IMR-90 (cell line): ENCODE data around the gene LYSMD3. TPM values are rescaled to one million over a fixed set of nuclear protein-coding genes. Genes with fewer than 3 reads are reported as not detected.

Experiments
- ATAC-seq: fragments of 200-7000 bp; cut with Tn5 transposase; 2 replicates; pipeline ENCODE4 v1.9.1; 2020; ENCODE audit warnings: low read depth, mild to moderate bottlenecking, moderate library complexity
- BruUV-seq: library from RNA; stranded (reverse); fragments of 400-500 nt; replicated peaks from 2 replicates; lab custom pipeline; 2021; lab: Mats Ljungman, UMichigan
- CTCF ChIA-PET: fragments of 300-600 bp; formaldehyde crosslinking; extraction: SDS; loops from one replicate; lab custom pipeline; 2021; ENCODE audit warnings: antibody characterized with exemption; lab: Yijun Ruan, JAX
- POLR2A ChIA-PET: fragments of 300-600 bp; sonication (Branson Sonifier 250); formaldehyde crosslinking; loops from one replicate; lab custom pipeline; 2022; ENCODE audit warnings: antibody characterized with exemption; ENCODE audit not compliant: unreplicated experiment; lab: Charles Lee
- DNase-seq: peaks from one replicate; pipeline ENCODE4 v3.0.0; 2013
- H2AFZ ChIP-seq: replicated peaks from 2 replicates; pipeline ENCODE3; 2013; ENCODE audit warnings: low read length, mild to moderate bottlenecking; ENCODE audit not compliant: poor library complexity
- H2AK5ac ChIP-seq: 2 replicates; pipeline ENCODE4 v1.6.1; 2013; ENCODE audit warnings: low read depth, low read length, inconsistent platforms
- H2AK9ac ChIP-seq: replicated peaks from 2 replicates; pipeline ENCODE3; 2013; ENCODE audit warnings: mild to moderate bottlenecking, low read depth, low read length, moderate library complexity; ENCODE audit not compliant: poor library complexity
- H2BK120ac ChIP-seq: 2 replicates; pipeline ENCODE4 v1.6.1; 2013; ENCODE audit warnings: low read depth, low read length, inconsistent platforms
- H2BK15ac ChIP-seq: 3 replicates; pipeline ENCODE4 v1.6.1; 2013; ENCODE audit warnings: low read depth, low read length, inconsistent platforms
- H2BK20ac ChIP-seq: 2 replicates; pipeline ENCODE4 v1.6.1; 2013; ENCODE audit warnings: low read depth, mild to moderate bottlenecking, inconsistent platforms, low read length, moderate library complexity
- H2BK5ac ChIP-seq: 2 replicates; pipeline ENCODE4 v1.6.1; 2013; ENCODE audit warnings: mild to moderate bottlenecking, low read depth, low read length, inconsistent platforms; ENCODE audit not compliant: poor library complexity, severe bottlenecking
- H3K14ac ChIP-seq: replicated peaks from 2 replicates; pipeline ENCODE4 v1.6.1; 2013; ENCODE audit warnings: low read depth, low read length, inconsistent platforms
- H3K18ac ChIP-seq: 2 replicates; pipeline ENCODE4 v1.6.1; 2013; ENCODE audit warnings: low read depth, low read length, control low read depth
- H3K23ac ChIP-seq: 2 replicates; pipeline ENCODE4 v1.6.1; 2013; ENCODE audit warnings: low read depth, low read length, inconsistent platforms
- H3K27ac ChIP-seq: 2 replicates; pipeline ENCODE4 v1.5.1; 2013; ENCODE audit warnings: mild to moderate bottlenecking, control low read depth, low read length; ENCODE audit not compliant: insufficient read depth
- H3K27me3 ChIP-seq: 2 replicates; pipeline ENCODE4 v1.6.1; 2013; ENCODE audit warnings: low read length; ENCODE audit not compliant: control insufficient read depth, insufficient read depth
- H3K36me3 ChIP-seq: 2 replicates; pipeline ENCODE4 v1.6.1; 2013; ENCODE audit warnings: low read length, mixed read lengths; ENCODE audit not compliant: control insufficient read depth, insufficient read depth
- H3K4ac ChIP-seq: 2 replicates; pipeline ENCODE4 v1.6.1; 2013; ENCODE audit warnings: low read depth, low read length, inconsistent platforms
- H3K4me1 ChIP-seq: 2 replicates; pipeline ENCODE4 v1.6.1; 2013; ENCODE audit warnings: low read length, mixed read lengths; ENCODE audit not compliant: control insufficient read depth, insufficient read depth
- H3K4me2 ChIP-seq: 2 replicates; pipeline ENCODE4 v1.6.1; 2013; ENCODE audit warnings: low read depth, mild to moderate bottlenecking, control low read depth, low read length, moderate library complexity
- H3K4me3 ChIP-seq: 2 replicates; pipeline ENCODE4 v1.5.1; 2013; ENCODE audit warnings: low read depth, mild to moderate bottlenecking, control low read depth, low read length, moderate library complexity; ENCODE audit not compliant: insufficient read depth
- H3K56ac ChIP-seq: 2 replicates; pipeline ENCODE4 v1.6.1; 2013; ENCODE audit warnings: low read length, inconsistent platforms; ENCODE audit not compliant: insufficient read depth; ENCODE audit errors: extremely low read depth
- H3K79me1 ChIP-seq, 2 experiments: 2 replicates each; pipeline ENCODE4 v1.6.1; 2013; ENCODE audit warnings: low read length in 2 of 2, inconsistent platforms in 1 of 2, low read depth in 1 of 2
- H3K9ac ChIP-seq: 2 replicates; pipeline ENCODE4 v1.6.1; 2013; ENCODE audit warnings: low read depth, low read length, control low read depth
- H3K9me1 ChIP-seq: 2 replicates; pipeline ENCODE4 v1.6.1; 2013; ENCODE audit warnings: low read length, inconsistent platforms; ENCODE audit not compliant: insufficient read depth
- H3K9me3 ChIP-seq: 2 replicates; pipeline ENCODE4 v1.6.1; 2013; ENCODE audit warnings: low read length; ENCODE audit not compliant: control insufficient read depth, insufficient read depth
- H4K20me1 ChIP-seq: 2 replicates; pipeline ENCODE4 v1.6.1; 2013; ENCODE audit warnings: low read length, inconsistent platforms; ENCODE audit not compliant: insufficient read depth
- H4K5ac ChIP-seq: 2 replicates; pipeline ENCODE4 v1.6.1; 2013; ENCODE audit warnings: mild to moderate bottlenecking, low read depth, low read length, control low read depth
- H4K8ac ChIP-seq, 2 experiments: 2 replicates each; pipeline ENCODE4 v1.6.1; 2013; ENCODE audit warnings: low read depth in 2 of 2, low read length in 2 of 2, control low read depth in 1 of 2, inconsistent platforms in 1 of 2
- H4K91ac ChIP-seq: 2 replicates; pipeline ENCODE4 v1.6.1; 2013; ENCODE audit warnings: low read depth, low read length, inconsistent platforms; ENCODE audit not compliant: insufficient read depth
- BHLHE40 ChIP-seq: fragments of 150-350 bp; IDR thresholded peaks from 2 replicates; pipeline ENCODE4 v1.6.1; 2016; ENCODE audit warnings: mild to moderate bottlenecking, low read depth, low read length
- CEBPB ChIP-seq: IDR thresholded peaks from 2 replicates; pipeline ENCODE4 v1.6.1; 2012; ENCODE audit warnings: low read depth, low read length, improper control_type of control experiment
- CHD1 ChIP-seq: IDR thresholded peaks from 2 replicates; pipeline ENCODE4 v1.6.1; 2012; ENCODE audit warnings: low read depth, low read length, improper control_type of control experiment
- CTCF ChIP-seq: conservative IDR thresholded peaks from 2 replicates; pipeline ENCODE4 v1.5.1; 2012; ENCODE audit warnings: mild to moderate bottlenecking, low read depth, low read length, improper control_type of control experiment
- ELK1 ChIP-seq: fragments of 150-350 bp; IDR thresholded peaks from 2 replicates; pipeline ENCODE4 v1.6.1; 2016; ENCODE audit warnings: low read depth, mild to moderate bottlenecking, low read length, moderate library complexity, borderline replicate concordance
- FOS ChIP-seq: fragments of 150-350 bp; IDR thresholded peaks from 2 replicates; pipeline ENCODE4 v1.6.1; 2016; ENCODE audit warnings: low read depth, low read length
- MAFK ChIP-seq: IDR thresholded peaks from 2 replicates; pipeline ENCODE4 v1.6.1; 2012; ENCODE audit warnings: low read depth, low read length, improper control_type of control experiment
- MAZ ChIP-seq: IDR thresholded peaks from 2 replicates; pipeline ENCODE4 v1.6.1; 2012; ENCODE audit warnings: low read depth, mild to moderate bottlenecking, low read length, improper control_type of control experiment, moderate library complexity, borderline replicate concordance
- MXI1 ChIP-seq: IDR thresholded peaks from 2 replicates; pipeline ENCODE4 v1.6.1; 2012; ENCODE audit warnings: low read depth, mild to moderate bottlenecking, low read length, moderate library complexity, borderline replicate concordance
- NFE2L2 ChIP-seq: fragments of 150-350 bp; IDR thresholded peaks from 2 replicates; pipeline ENCODE4 v1.6.1; 2016; ENCODE audit warnings: low read depth, mild to moderate bottlenecking, low read length
- POLR2A ChIP-seq: IDR thresholded peaks from 2 replicates; pipeline ENCODE4 v1.6.1; 2012; ENCODE audit warnings: mild to moderate bottlenecking, low read depth, low read length
- RAD21 ChIP-seq: IDR thresholded peaks from 2 replicates; pipeline ENCODE4 v1.6.1; 2012; ENCODE audit warnings: low read length, improper control_type of control experiment
- RCOR1 ChIP-seq: IDR thresholded peaks from 2 replicates; pipeline ENCODE4 v1.6.1; 2012; ENCODE audit warnings: mild to moderate bottlenecking, low read length, improper control_type of control experiment; ENCODE audit not compliant: insufficient replicate concordance
- RFX5 ChIP-seq: IDR thresholded peaks from 2 replicates; pipeline ENCODE4 v1.8.0; 2012; ENCODE audit warnings: low read depth, mild to moderate bottlenecking, low read length, moderate library complexity
- SMC3 ChIP-seq: fragments of 150-350 bp; IDR thresholded peaks from 2 replicates; pipeline ENCODE4 v1.6.1; 2016; ENCODE audit warnings: low read depth, mild to moderate bottlenecking, antibody characterized with exemption, low read length, moderate library complexity
- USF2 ChIP-seq: fragments of 150-350 bp; IDR thresholded peaks from 2 replicates; pipeline ENCODE4 v1.6.1; 2017; ENCODE audit warnings: mild to moderate bottlenecking, antibody characterized with exemption, low read length, low read depth
- WGBS, 2 experiments: methylation state at CpG; one replicate each; pipeline versions ENCODE4 v1.1.5 to v1.1.7; 2013; ENCODE audit warnings: missing lambda C conversion rate in 2 of 2; ENCODE audit not compliant: insufficient read length in 1 of 2; ENCODE audit errors: extremely low coverage in 2 of 2; 5-methylcytosine and 5-hydroxymethylcytosine counted together
- dilution Hi-C: fragments of 300-500 bp; cut with HindIII; formaldehyde crosslinking; loops from one replicate; pipeline ENCODE4 v1.14.3; 2018; ENCODE audit warnings: low sequenced_read_pairs; ENCODE audit not compliant: unreplicated experiment
- in situ Hi-C: fragments of 300-500 bp; cut with MboI; formaldehyde crosslinking; loops from 3 replicates; pipeline ENCODE4 v1.14.3; 2019; ENCODE audit warnings: low sequenced_read_pairs, inconsistent platforms, mixed read lengths
- intact Hi-C: fragments of 100-400 bp; cut with micrococcal nuclease; formaldehyde crosslinking; loops from 2 replicates; pipeline ENCODE4 v1.10.0; 2022
- polyA plus RNA-seq, 3 experiments: library from polyadenylated mRNA; depleted of rRNA; stranded (reverse); fragments of >200 nt; gene quantifications; 2 replicates each; pipeline ENCODE4 v1.2.3, GENCODE V29; 2012; ENCODE audit warnings: low replicate concordance in 1 of 3
- total RNA-seq: library from RNA; depleted of rRNA; stranded (reverse); fragments of >200 nt; gene quantifications from 2 replicates; pipeline ENCODE4 v1.2.3, GENCODE V29; 2012

LYSMD3 gene
- total and polyA plus RNA-seq, 2 of the 4 experiments (the other 2 are of a cell fraction) = 10.2 to 21.1 TPM

GRCh38 chr5:90560771-90561170, 31.4 kb upstream of the LYSMD3 start:
- BruUV-seq = no TSS peak
- H2BK120ac ChIP-seq = no peak overlapping the region

More at GRCh38 chr5:90560771-90561170, 31.4 kb upstream of the LYSMD3 start:
- Histone ChIP-seq H3K36me3 (no peaks in the 10 kb centered on the region), H3K4me1 (no peaks in the 10 kb centered on the region), H3K27me3 (peaks cover 25% of the 10 kb centered on the region), H2AK5ac (no peak overlapping the region), H3K4ac (no peak overlapping the region), H3K9ac (no peak overlapping the region), H4K20me1 (no peaks in the 10 kb centered on the region), H2BK15ac (no peak overlapping the region), H3K56ac (no peak overlapping the region), H3K4me2 (no peak overlapping the region), H2BK5ac (no peak overlapping the region), H3K79me1 (no peaks in the 10 kb centered on the region), H3K18ac (no peak overlapping the region), H2AFZ (no peak overlapping the region), H3K4me3 (no peak overlapping the region), H4K8ac (no peak overlapping the region), H3K9me3 (no peaks in the 10 kb centered on the region), H4K5ac (no peak overlapping the region), H3K14ac (no peak overlapping the region), H4K91ac (no peak overlapping the region), H2BK20ac (no peak overlapping the region), H3K9me1 (no peaks in the 10 kb centered on the region), H3K23ac (no peak overlapping the region), H2AK9ac (no peak overlapping the region), H3K27ac (no peak overlapping the region)
- intact Hi-C loops = no loop called here
- WGBS, 2 experiments = no CpG with 5 or more reads among the region's 2 CpGs
- CTCF ChIA-PET = no interaction called here
- ATAC-seq = no peak
- POLR2A ChIA-PET = no interaction called here
- dilution Hi-C loops = no loop called here
- no peak for DNase-seq
- no peak for TF ChIP-seq RCOR1
- TF ChIP-seq MAZ = no peak
- TF ChIP-seq FOS = no peak
- no peak for TF ChIP-seq BHLHE40
- no peak for TF ChIP-seq SMC3
- TF ChIP-seq CTCF = no peak
- no peak for TF ChIP-seq POLR2A
- no peak for TF ChIP-seq RFX5
- no peak for TF ChIP-seq CEBPB
- TF ChIP-seq MXI1 = no peak
- TF ChIP-seq MAFK = no peak
- no peak for TF ChIP-seq ELK1
- TF ChIP-seq USF2 = no peak
- no peak for TF ChIP-seq NFE2L2
- TF ChIP-seq RAD21 = no peak
- TF ChIP-seq CHD1 = no peak
- in situ Hi-C loops = no loop called here
